GM12891 (cell line): Measurements from ENCODE around the gene AMY1C.
"Not testable (repeated sequence)": the region's sequence is repeated elsewhere in the genome, so short reads cannot be mapped to it uniquely, and the experiment has no call there.

Experiments
- PAX5 ChIP-seq: IDR thresholded peaks from 2 replicates; pipeline ENCODE4 v1.6.1; 2011; ENCODE audit warnings: low read length, moderate library complexity, mild to moderate bottlenecking; ENCODE audit not compliant: insufficient read depth, severe bottlenecking
- POLR2A ChIP-seq: IDR thresholded peaks from 2 replicates; pipeline ENCODE4 v1.6.1; 2011; ENCODE audit warnings: low read depth, low read length, control low read depth
- POLR2AphosphoS5 ChIP-seq: IDR thresholded peaks from 2 replicates; pipeline ENCODE4 v1.6.1; 2011; ENCODE audit warnings: low read depth, low read length, control low read depth
- POU2F2 ChIP-seq: IDR thresholded peaks from 2 replicates; pipeline ENCODE4 v1.6.1; 2011; ENCODE audit warnings: low read depth, mild to moderate bottlenecking, control low read depth, low read length, moderate library complexity

DNA sequence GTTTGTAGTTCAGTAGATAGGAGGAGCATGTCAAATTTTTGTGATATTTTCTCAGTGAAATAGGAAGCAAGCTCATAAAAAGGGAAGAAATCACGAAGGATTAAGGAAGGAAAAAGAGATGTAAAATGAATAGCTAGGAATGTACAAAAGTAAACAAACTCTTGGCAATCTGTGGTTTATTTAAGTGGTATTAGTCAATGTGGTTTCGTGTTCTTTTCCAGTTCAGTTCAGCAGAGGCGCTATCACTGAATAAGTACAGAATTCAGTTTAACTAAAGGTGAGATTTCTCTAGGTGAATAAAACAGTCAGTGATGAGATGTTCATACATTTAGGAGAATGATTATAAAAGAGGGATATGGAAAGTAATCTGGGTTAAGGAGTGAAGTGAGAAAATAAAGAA is 11.7 kb upstream of the AMY1C start:
- TF ChIP-seq POLR2A, POLR2AphosphoS5, PAX5, POU2F2: not testable (repeated sequence)
